ENCODE results near the gene DBT. TPM values are rescaled to one million over a fixed set of nuclear protein-coding genes. Genes with fewer than 3 reads are reported as not detected.

The DBT gene
- total RNA-seq, 4 donors from 2014 or later, result 1.8 to 7.6 (median 4.9) TPM

GRCh38 chr1:100145116-100145515, 104.5 kb downstream of the DBT start:
- no peak for DNase-seq
- Histone ChIP-seq H3K4me3 (no peak overlapping the region), H3K27ac (no peak overlapping the region), H3K4me1 (no peaks in the 10 kb centered on the region), H3K27me3 (no peaks in the 10 kb centered on the region), H3K9me3 (no peaks in the 10 kb centered on the region), H3K36me3 (peaks cover 0 to 72% (median 32%) of the 10 kb centered on the region in 4 donors)
- TF ChIP-seq EP300 (IDR thresholded peaks at IDR 0.05; ENCODE audit: low read depth) (no peak), POLR2AphosphoS5 (IDR thresholded peaks at IDR 0.05) (no peak), POLR2A (IDR thresholded peaks at IDR 0.05) (no peak), CTCF (IDR thresholded peaks at IDR 0.05) (no peak)
- in situ Hi-C loops (cut with MboI; ENCODE audit: low pct_ligation_motif_present in 1 of 4, low pct_unique_long_range_greater_than_20kb in 1 of 4, low sequenced_read_pairs in 3 of 4), result loop anchor here in 1 of 4 donors (25.0 kb wide), 1 partner anchor 317 kb away; no protein-coding TSS in a partner anchor
- intact Hi-C loops (cut with DNase I; ENCODE audit: low total_unique reads), result no loop called here
- 86 to 93% methylated on average over 2 to 3 of the region's 3 CpGs for WGBS, 2 donors (ENCODE audit: low coverage in 1 of 2)

DNA sequence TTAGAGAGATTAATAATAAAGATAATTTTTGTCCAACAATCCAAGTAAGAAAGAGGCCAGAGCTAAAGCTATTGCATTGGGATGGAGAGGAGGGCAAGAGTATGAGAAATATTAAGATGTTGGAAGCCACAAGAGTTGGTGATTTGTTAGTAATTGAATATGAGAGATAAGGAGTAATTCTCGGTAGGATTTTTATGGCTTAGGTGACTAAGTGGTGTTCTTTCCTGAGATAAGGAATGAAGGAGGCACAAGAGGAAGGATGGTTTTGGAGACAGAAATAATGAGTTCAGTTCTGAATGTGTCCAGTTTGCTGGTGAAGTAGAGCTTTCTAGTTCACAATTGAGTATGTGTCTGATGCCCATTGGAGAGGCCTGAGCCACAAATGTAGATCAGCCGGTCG, 107.3 kb downstream of the DBT start:
- TF ChIP-seq POLR2AphosphoS5 (IDR thresholded peaks at IDR 0.05) (no peak), POLR2A (IDR thresholded peaks at IDR 0.05) (no peak), CTCF (IDR thresholded peaks at IDR 0.05) (no peak), EP300 (IDR thresholded peaks at IDR 0.05; ENCODE audit: low read depth) (no peak)
- DNase-seq, result no peak
- Histone ChIP-seq H3K27me3 (no peaks in the 10 kb centered on the region), H3K4me1 (no peaks in the 10 kb centered on the region), H3K4me3 (no peak overlapping the region), H3K27ac (no peak overlapping the region), H3K36me3 (peaks cover 0 to 86% (median 36%) of the 10 kb centered on the region in 4 donors), H3K9me3 (no peaks in the 10 kb centered on the region)
- in situ Hi-C loops (cut with MboI; ENCODE audit: low pct_ligation_motif_present in 1 of 4, low pct_unique_long_range_greater_than_20kb in 1 of 4, low sequenced_read_pairs in 3 of 4), result loop anchor here in 1 of 4 donors (25.0 kb wide), 1 partner anchor 320 kb away; no protein-coding TSS in a partner anchor
- intact Hi-C loops (cut with DNase I; ENCODE audit: low total_unique reads), result no loop called here
- 83 to 84% methylated on average over 3 of the region's 3 CpGs for WGBS, 2 donors (ENCODE audit: low coverage in 1 of 2)

DNA sequence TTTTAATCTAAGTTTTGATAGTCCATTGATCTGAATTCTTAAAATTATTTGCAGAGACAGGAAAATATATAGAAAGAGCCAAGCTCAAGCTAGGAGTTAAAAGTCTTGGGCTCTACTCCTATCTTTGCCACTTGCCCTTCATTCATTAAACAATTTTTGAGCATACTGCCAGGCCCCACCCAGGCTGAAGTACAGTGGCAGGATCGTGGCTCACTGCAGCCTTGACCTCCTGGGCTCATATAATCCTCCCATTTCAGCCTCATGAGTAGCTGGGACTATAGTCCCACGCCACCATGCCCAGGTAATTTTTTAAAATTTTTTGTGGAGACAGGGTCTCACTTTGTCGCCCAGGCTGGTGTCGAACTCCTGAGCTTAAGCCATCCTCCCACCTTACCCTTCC, 108.4 kb downstream of the DBT start:
- in situ Hi-C loops (cut with MboI; ENCODE audit: low pct_ligation_motif_present in 1 of 4, low pct_unique_long_range_greater_than_20kb in 1 of 4, low sequenced_read_pairs in 3 of 4), result loop anchor here in 1 of 4 donors (25.0 kb wide), 1 partner anchor 321 kb away; no protein-coding TSS in a partner anchor
- no peak for TF ChIP-seq POLR2A (IDR thresholded peaks at IDR 0.05)
- TF ChIP-seq CTCF (IDR thresholded peaks at IDR 0.05), result no peak
- TF ChIP-seq POLR2AphosphoS5 (IDR thresholded peaks at IDR 0.05), result no peak
- TF ChIP-seq EP300 (IDR thresholded peaks at IDR 0.05; ENCODE audit: low read depth), result no peak
- intact Hi-C loops (cut with DNase I; ENCODE audit: low total_unique reads), result no loop called here
- H3K4me1 ChIP-seq, result no peaks in the 10 kb centered on the region
- H3K27me3 ChIP-seq, result no peaks in the 10 kb centered on the region
- no peak overlapping the region for H3K27ac ChIP-seq
- WGBS, 2 donors (ENCODE audit: low coverage in 1 of 2), result 92 to 100% methylated on average over 2 to 4 of the region's 4 CpGs
- peaks cover 0 to 82% (median 34%) of the 10 kb centered on the region in 4 donors for H3K36me3 ChIP-seq
- H3K4me3 ChIP-seq, result no peak overlapping the region
- H3K9me3 ChIP-seq, result no peaks in the 10 kb centered on the region
- DNase-seq, result no peak

DNA sequence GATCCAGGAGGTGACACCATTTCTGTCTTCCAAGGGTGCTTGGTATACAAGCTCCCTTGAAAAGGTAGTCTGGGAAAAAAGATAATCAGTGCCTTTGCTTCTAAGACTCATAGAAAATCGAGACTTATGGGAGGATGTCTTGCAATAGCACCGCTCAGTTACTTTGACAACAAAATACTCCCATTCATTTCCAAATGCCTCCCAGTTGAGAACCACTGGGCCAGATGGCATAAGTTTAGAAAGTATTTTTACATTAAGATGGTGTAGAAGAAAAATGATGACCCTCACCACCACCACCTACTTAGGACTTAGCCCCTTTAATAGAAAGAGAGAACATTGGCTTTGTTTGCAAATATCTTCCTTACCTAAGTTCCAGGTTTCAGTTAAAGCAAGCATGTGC, 112.0 kb downstream of the DBT start:
- intact Hi-C loops (cut with DNase I; ENCODE audit: low total_unique reads), result no loop called here
- Histone ChIP-seq H3K27me3 (no peaks in the 10 kb centered on the region), H3K27ac (no peak overlapping the region), H3K4me1 (peaks cover 6 to 12% (median 9%) of the 10 kb centered on the region in 4 donors), H3K36me3 (peaks cover 0 to 52% (median 21%) of the 10 kb centered on the region in 4 donors), H3K4me3 (no peak overlapping the region), H3K9me3 (no peaks in the 10 kb centered on the region)
- no peak for DNase-seq
- WGBS, 2 donors (ENCODE audit: low coverage in 1 of 2), result 93 to 95% methylated on average over 2 of the region's 2 CpGs
- in situ Hi-C loops (cut with MboI; ENCODE audit: low pct_ligation_motif_present in 1 of 4, low pct_unique_long_range_greater_than_20kb in 1 of 4, low sequenced_read_pairs in 3 of 4), result loop anchor here in 1 of 4 donors (25.0 kb wide), 1 partner anchor 325 kb away; no protein-coding TSS in a partner anchor
- TF ChIP-seq EP300 (IDR thresholded peaks at IDR 0.05; ENCODE audit: low read depth) (no peak), POLR2AphosphoS5 (IDR thresholded peaks at IDR 0.05) (no peak)

Small RNA genes lying within 50 kb of the gene (small RNA-seq; reads per million reads assigned to genes)
- gene AL445928.1, result 0 reads per million in 4 donors
- gene MIR553, result 0 reads per million in 4 donors
- 0 reads per million in 4 donors for gene RPL23AP90

Other genes with a start within 250 kb of the DBT start
- gene SASS6, start 116.9 kb downstream of the DBT start, total RNA-seq, result 1 to 10 TPM; 1.2 to 2.4 (median 2.0) TPM
- gene TRMT13, start 116.7 kb downstream of the DBT start, total RNA-seq, result 10 to 100 TPM in 3 of 4 donors, 1 to 10 TPM in 1; 3.7 to 25.4 (median 16.7) TPM
- 1 to 10 TPM in 1 of 4 donors, under 1 TPM in 2, not detected in 1; 0.48 to 2.6 (median 0.82) TPM for gene LRRC39, start 71.6 kb downstream of the DBT start, total RNA-seq
- 10 to 100 TPM in 3 of 4 donors, 1 to 10 TPM in 1; 6.0 to 41.9 (median 36.1) TPM for gene RTCA, start 16.4 kb upstream of the DBT start, total RNA-seq
- gene CDC14A, start 102.7 kb upstream of the DBT start, total RNA-seq, result 10 to 100 TPM in 3 of 4 donors, 1 to 10 TPM in 1; 8.0 to 68.6 (median 48.5) TPM